Astrocyte (in vitro differentiated cells and primary cell): ENCODE results near the gene MYH10.

Source experiments
- CTCF ChIP-seq: IDR thresholded peaks from 2 replicates; pipeline ENCODE4 v1.5.1; 2011; ENCODE audit warnings: low read depth, mild to moderate bottlenecking, inconsistent platforms, low read length, moderate library complexity; ENCODE audit not compliant: insufficient read depth
- EZH2 ChIP-seq: IDR thresholded peaks from 2 replicates; pipeline ENCODE4 v1.6.1; 2012; ENCODE audit warnings: mild to moderate bottlenecking, low read length, inconsistent platforms; ENCODE audit not compliant: insufficient read depth

- no peak for TF ChIP-seq CTCF
- TF ChIP-seq EZH2 = no peak
These were observed 161.5 kb downstream of the MYH10 start for GRCh38 chr17:8468980-8469379.
